K562 (cell line): Measurements from ENCODE around the gene MRFAP1. TPM values are rescaled to one million over a fixed set of nuclear protein-coding genes. Genes with fewer than 3 reads are reported as not detected.

Experiments used
- BRD9 ChIP-seq: fragments of 450-650 bp; IDR thresholded peaks from 2 replicates; pipeline ENCODE4 v1.6.1; 2018; ENCODE audit warnings: low read depth; ENCODE audit not compliant: partially characterized antibody
- BRF2 ChIP-seq: IDR thresholded peaks from 3 replicates; pipeline ENCODE4 v1.6.1; 2011; ENCODE audit warnings: borderline replicate concordance, mild to moderate bottlenecking; ENCODE audit not compliant: insufficient read length, insufficient read depth
- CREB3 ChIP-seq: fragments of 450-650 bp; conservative IDR thresholded peaks from 2 replicates; pipeline ENCODE4 v1.6.1; 2016; ENCODE audit warnings: missing genetic modification characterization, low read depth, mild to moderate bottlenecking, missing compliant biosample characterization, moderate library complexity
- FUS ChIP-seq: fragments of 200-400 bp; formaldehyde crosslinking; optimal IDR thresholded peaks from 2 replicates; pipeline ENCODE3; 2017; ENCODE audit warnings: low read depth, low read length
- KLF1 ChIP-seq: fragments of 450-650 bp; IDR thresholded peaks from 2 replicates; pipeline ENCODE4 v1.6.1; 2016; ENCODE audit warnings: missing genetic modification characterization, missing compliant biosample characterization
- PRDM10 ChIP-seq: fragments of 450-650 bp; IDR thresholded peaks from 2 replicates; pipeline ENCODE4 v1.6.1; 2018; ENCODE audit not compliant: partially characterized antibody
- RAD51 ChIP-seq: fragments of 450-650 bp; IDR thresholded peaks from 2 replicates; pipeline ENCODE4 v1.7.1; 2016; ENCODE audit warnings: low read depth, mild to moderate bottlenecking, borderline replicate concordance
- SMARCE1 ChIP-seq: fragments of 450-650 bp; IDR thresholded peaks from 2 replicates; pipeline ENCODE4 v1.7.1; 2016; ENCODE audit warnings: mild to moderate bottlenecking
- STAT5A ChIP-seq: IDR thresholded peaks from 2 replicates; pipeline ENCODE4 v1.6.1; 2012; ENCODE audit warnings: low read length, inconsistent platforms, borderline replicate concordance
- TAF7 ChIP-seq: fragments of 450-650 bp; IDR thresholded peaks from 2 replicates; pipeline ENCODE4 v1.6.1; 2016; ENCODE audit warnings: missing genetic modification characterization, missing compliant biosample characterization
- TBP ChIP-seq: optimal IDR thresholded peaks from 2 replicates; pipeline ENCODE3; 2011; ENCODE audit warnings: low read depth, low read length, improper control_type of control experiment
- TOE1 ChIP-seq, 2 experiments: fragments of 450-650 bp in 1 of 2; sonication (generic) in 1 of 2; formaldehyde crosslinking in 1 of 2; IDR thresholded peaks; 2 replicates each; pipeline versions ENCODE4 v1.7.1 to v1.8.0; 2016 to 2022; ENCODE audit warnings: borderline replicate concordance in 2 of 2, mild to moderate bottlenecking in 2 of 2, antibody characterized with exemption in 1 of 2, inconsistent platforms in 1 of 2, low read depth in 1 of 2, missing genetic modification reagents in 1 of 2, moderate library complexity in 1 of 2
- ZHX1 ChIP-seq: fragments of 150-350 bp; conservative IDR thresholded peaks from 2 replicates; pipeline ENCODE4 v1.6.1; 2014; ENCODE audit warnings: low read length
- ZNF140 ChIP-seq: fragments of 250-450 bp; sonication (Bioruptor Pico); IDR thresholded peaks from 2 replicates; pipeline ENCODE4 v1.8.0; 2021; ENCODE audit warnings: moderate library complexity, mild to moderate bottlenecking, inconsistent platforms
- ZNF79 ChIP-seq: fragments of 250-450 bp; sonication (Bioruptor Pico); IDR thresholded peaks from 2 replicates; pipeline ENCODE4 v1.4.0; 2020; ENCODE audit warnings: low read depth, mild to moderate bottlenecking, moderate library complexity
- polyA plus RNA-seq, 8 experiments: library from polyadenylated mRNA; depleted of rRNA in 4 of 8; stranded (reverse) in 5 of 8; unstranded in 3 of 8; fragments of >200 nt; fragmentation: Nextera tagmentation in 2 of 8; fragmentation: Illumina TruSeq in 1 of 8; extraction: Ambion mirVana in 2 of 8; extraction: Trizol in 1 of 8; gene quantifications; 2 replicates each; pipeline versions ENCODE4 v1.2.1 to v1.2.3, GENCODE V29; 2011 to 2014; ENCODE audit warnings: inconsistent platforms in 1 of 8, missing spikeins in 1 of 8
- total RNA-seq, 7 experiments: library from RNA; depleted of rRNA in 6 of 7; stranded (reverse); fragments of >200 nt in 6 of 7; fragmentation: Illumina TruSeq in 2 of 7; extraction: Trizol in 2 of 7; gene quantifications; 2 replicates each; pipeline versions ENCODE4 v1.2.1 to v1.2.3, GENCODE V29; 2011 to 2021; ENCODE audit warnings: low replicate concordance in 1 of 7

Gene MRFAP1
- total and polyA plus RNA-seq, 9 of the 15 experiments (the other 6 are each of a cell fraction or from before 2014, with no cell fraction given), result 46.0 to 270 (median 151) TPM

GRCh38 chr4:6640292-6641163 is at the start of gene MRFAP1 (continued):
- no peak for TF ChIP-seq BRF2
- peak; percentile 92 for TF ChIP-seq TBP
- peak; percentile 28 for TF ChIP-seq BRD9
- TF ChIP-seq TAF7 (tag), result peak; percentile 94
- peak; percentile 87 for TF ChIP-seq ZHX1
- no peak for TF ChIP-seq ZNF140 (CRISPR knock-in tag)
- TF ChIP-seq PRDM10, result peak; percentile 69
- TF ChIP-seq TOE1 (IDR thresholded peaks at IDR 0.05; ENCODE audit: borderline replicate concordance), result no peak
- no peak for TF ChIP-seq TOE1 (CRISPR knock-in tag; IDR thresholded peaks at IDR 0.05; ENCODE audit: borderline replicate concordance, low read depth)
- peak; percentile 47; the same call in 1 of the 2 replicates for TF ChIP-seq SMARCE1
- TF ChIP-seq KLF1 (tag), result no peak
- TF ChIP-seq STAT5A, result peak; percentile 13; the same call in 1 of the 2 replicates
- no peak for TF ChIP-seq RAD51
- TF ChIP-seq ZNF79 (CRISPR knock-in tag), result no peak
- TF ChIP-seq CREB3 (tag), result peak; percentile 57; the same call in 1 of the 2 replicates
- no peak for TF ChIP-seq FUS
